Osteocyte (in vitro differentiated cells): Measurements from ENCODE around the gene HPSE2. TPM values are rescaled to one million over a fixed set of nuclear protein-coding genes. Genes with fewer than 3 reads are reported as not detected.

Experiments used
- DNase-seq: peaks from one replicate; pipeline ENCODE4 v3.0.0; 2021; ENCODE audit warnings: mixed read lengths; ENCODE audit not compliant: unreplicated experiment; ENCODE audit errors: extremely low spot score
- H3K27ac Mint-ChIP-seq: one replicate; pipeline ENCODE4 v1.8.0; 2021; ENCODE audit warnings: mild to moderate bottlenecking, mixed read lengths; ENCODE audit not compliant: unreplicated experiment
- H3K27me3 Mint-ChIP-seq: one replicate; pipeline ENCODE4 v1.8.0; 2021; ENCODE audit warnings: mixed read lengths; ENCODE audit not compliant: unreplicated experiment
- H3K36me3 Mint-ChIP-seq: one replicate; pipeline ENCODE4 v1.8.0; 2021; ENCODE audit warnings: mixed read lengths; ENCODE audit not compliant: unreplicated experiment
- H3K4me1 Mint-ChIP-seq: one replicate; pipeline ENCODE4 v1.8.0; 2021; ENCODE audit warnings: mixed read lengths; ENCODE audit not compliant: unreplicated experiment
- H3K4me3 Mint-ChIP-seq: one replicate; pipeline ENCODE4 v1.8.0; 2021; ENCODE audit warnings: mild to moderate bottlenecking, moderate library complexity, mixed read lengths; ENCODE audit not compliant: unreplicated experiment
- H3K9me3 Mint-ChIP-seq: one replicate; pipeline ENCODE4 v1.8.0; 2021; ENCODE audit warnings: mixed read lengths; ENCODE audit not compliant: unreplicated experiment
- total RNA-seq: library from RNA; stranded (reverse); gene quantifications from 2 replicates; pipeline ENCODE4 v1.2.1, GENCODE V29; 2021
- TF ChIP-seq, protein P1 (sequence below): fragments of 200-600 bp; sonication (generic); IDR thresholded peaks from 2 replicates; pipeline ENCODE4 v1.5.0; 2021; ENCODE audit warnings: antibody characterized with exemption, mild to moderate bottlenecking, moderate library complexity

Gene HPSE2
- total RNA-seq, 1 donor from 2014 or later, result not detected

DNA sequence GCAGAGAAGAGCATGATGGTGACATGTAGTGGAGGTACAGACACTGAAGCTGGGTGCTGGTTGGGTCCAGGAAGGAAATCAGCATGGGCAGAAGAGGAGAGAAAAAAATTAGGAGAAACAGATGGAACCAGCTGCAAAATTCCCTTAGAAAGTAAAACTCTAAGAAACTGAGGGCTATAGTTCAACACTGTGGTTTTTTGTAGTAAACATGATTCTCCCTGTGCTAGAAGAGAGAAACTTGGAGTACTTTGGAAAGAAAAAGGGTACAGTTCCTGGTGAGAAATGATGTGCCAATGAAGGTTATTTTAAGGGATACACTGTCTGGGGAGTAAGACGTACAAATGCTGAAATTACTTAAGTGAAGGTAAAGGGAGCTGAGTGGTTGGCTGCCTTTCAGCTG is 607.4 kb downstream of the HPSE2 start:
- Mint-ChIP-seq H3K27me3 (no peaks in the 10 kb centered on the region), H3K4me3 (no peak overlapping the region), H3K36me3 (no peaks in the 10 kb centered on the region), H3K27ac (no peak overlapping the region), H3K4me1 (no peaks in the 10 kb centered on the region), H3K9me3 (no peaks in the 10 kb centered on the region)
- TF ChIP-seq, protein P1, sequence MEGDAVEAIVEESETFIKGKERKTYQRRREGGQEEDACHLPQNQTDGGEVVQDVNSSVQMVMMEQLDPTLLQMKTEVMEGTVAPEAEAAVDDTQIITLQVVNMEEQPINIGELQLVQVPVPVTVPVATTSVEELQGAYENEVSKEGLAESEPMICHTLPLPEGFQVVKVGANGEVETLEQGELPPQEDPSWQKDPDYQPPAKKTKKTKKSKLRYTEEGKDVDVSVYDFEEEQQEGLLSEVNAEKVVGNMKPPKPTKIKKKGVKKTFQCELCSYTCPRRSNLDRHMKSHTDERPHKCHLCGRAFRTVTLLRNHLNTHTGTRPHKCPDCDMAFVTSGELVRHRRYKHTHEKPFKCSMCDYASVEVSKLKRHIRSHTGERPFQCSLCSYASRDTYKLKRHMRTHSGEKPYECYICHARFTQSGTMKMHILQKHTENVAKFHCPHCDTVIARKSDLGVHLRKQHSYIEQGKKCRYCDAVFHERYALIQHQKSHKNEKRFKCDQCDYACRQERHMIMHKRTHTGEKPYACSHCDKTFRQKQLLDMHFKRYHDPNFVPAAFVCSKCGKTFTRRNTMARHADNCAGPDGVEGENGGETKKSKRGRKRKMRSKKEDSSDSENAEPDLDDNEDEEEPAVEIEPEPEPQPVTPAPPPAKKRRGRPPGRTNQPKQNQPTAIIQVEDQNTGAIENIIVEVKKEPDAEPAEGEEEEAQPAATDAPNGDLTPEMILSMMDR, result no peak
- no peak for DNase-seq

DNA sequence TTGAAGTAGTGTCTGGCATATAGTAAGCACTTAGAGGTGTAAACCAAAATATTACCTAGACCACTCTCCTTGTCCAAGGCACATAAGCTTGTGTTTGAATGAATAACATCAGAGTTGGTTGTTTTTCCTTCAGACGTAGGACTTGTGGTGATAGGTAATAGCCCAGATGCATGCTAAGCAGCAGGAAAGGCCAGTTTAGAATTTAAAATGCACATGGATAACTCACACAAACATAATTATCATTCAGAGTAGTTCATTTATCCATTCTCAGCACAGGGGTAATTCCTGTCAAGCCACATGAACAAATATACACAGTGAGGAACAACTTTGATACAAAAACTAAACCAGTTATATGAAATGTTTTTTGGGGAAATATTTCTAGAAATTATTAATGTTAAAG is 607.9 kb downstream of the HPSE2 start:
- Mint-ChIP-seq H3K36me3 (no peaks in the 10 kb centered on the region), H3K4me1 (no peaks in the 10 kb centered on the region), H3K27ac (no peak overlapping the region), H3K27me3 (no peaks in the 10 kb centered on the region), H3K9me3 (no peaks in the 10 kb centered on the region), H3K4me3 (no peak overlapping the region)
- DNase-seq, result no peak
- TF ChIP-seq, protein P1, result no peak

DNA sequence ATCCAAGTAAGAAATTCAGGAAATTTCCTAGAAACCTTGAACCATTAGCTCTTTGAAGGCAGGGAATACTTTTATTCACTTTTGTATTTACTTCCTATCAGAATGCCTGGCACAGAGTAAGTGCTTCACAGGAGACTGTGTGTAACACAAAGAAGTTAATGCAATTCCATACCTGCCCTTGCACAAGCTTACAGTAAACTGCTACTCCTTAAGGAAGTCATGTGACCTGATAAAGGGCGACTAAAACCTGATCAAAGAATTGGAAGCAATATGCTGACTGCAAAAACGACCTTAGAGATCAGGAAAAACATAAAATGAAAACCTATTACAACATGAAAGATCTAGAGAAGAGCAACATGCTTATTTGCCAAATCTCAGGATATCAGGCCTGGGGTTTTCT is 610.7 kb downstream of the HPSE2 start:
- TF ChIP-seq, protein P1, result no peak
- no peak overlapping the region for H3K27ac Mint-ChIP-seq
- no peak overlapping the region for H3K4me3 Mint-ChIP-seq
- no peaks in the 10 kb centered on the region for H3K27me3 Mint-ChIP-seq
- DNase-seq, result no peak
- H3K4me1 Mint-ChIP-seq, result no peaks in the 10 kb centered on the region
- no peaks in the 10 kb centered on the region for H3K9me3 Mint-ChIP-seq
- H3K36me3 Mint-ChIP-seq, result no peaks in the 10 kb centered on the region

DNA sequence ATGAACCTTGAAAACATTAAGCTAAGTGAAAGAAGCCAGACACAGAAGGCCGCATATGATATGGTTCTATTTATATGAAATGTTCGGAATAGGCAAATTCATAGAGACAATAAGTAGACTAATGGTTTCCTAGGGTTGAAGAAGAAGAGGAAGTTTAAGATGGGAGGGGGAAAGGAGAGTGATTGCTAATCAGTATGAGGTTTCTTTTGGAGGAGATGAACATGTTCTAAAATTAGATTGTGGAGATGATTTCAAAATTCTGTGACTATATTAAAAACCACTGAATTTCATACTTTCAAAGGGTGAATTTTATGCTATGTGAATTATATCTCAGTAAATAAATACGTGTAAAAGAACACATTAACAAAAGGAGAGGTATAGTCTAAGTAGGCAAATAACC is 612.5 kb downstream of the HPSE2 start:
- H3K4me3 Mint-ChIP-seq, result no peak overlapping the region
- no peak for DNase-seq
- TF ChIP-seq, protein P1, result no peak
- no peaks in the 10 kb centered on the region for H3K4me1 Mint-ChIP-seq
- no peaks in the 10 kb centered on the region for H3K36me3 Mint-ChIP-seq
- H3K9me3 Mint-ChIP-seq, result no peaks in the 10 kb centered on the region
- no peak overlapping the region for H3K27ac Mint-ChIP-seq
- no peaks in the 10 kb centered on the region for H3K27me3 Mint-ChIP-seq

DNA sequence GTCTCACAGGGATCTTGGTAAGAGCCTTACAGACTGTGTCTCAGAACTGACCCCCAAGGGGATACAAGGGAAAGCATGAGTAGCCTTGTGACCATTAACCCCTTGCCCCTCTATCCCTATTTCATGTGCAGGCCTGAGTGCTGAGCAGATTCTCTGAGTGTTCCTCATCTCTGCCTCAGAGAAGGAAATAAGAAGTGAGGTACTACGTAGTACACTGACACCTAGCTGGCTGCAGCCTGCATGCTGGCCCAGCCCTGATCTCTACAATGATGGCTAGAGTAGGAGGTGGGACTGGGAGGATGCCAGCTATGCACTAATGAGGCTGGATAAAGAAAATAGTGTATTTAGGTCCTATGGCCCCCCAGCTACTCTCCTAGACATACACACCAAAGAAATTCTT is 614.0 kb downstream of the HPSE2 start:
- Mint-ChIP-seq H3K4me3 (no peak overlapping the region), H3K36me3 (no peaks in the 10 kb centered on the region), H3K27ac (no peak overlapping the region), H3K4me1 (no peaks in the 10 kb centered on the region), H3K27me3 (no peaks in the 10 kb centered on the region), H3K9me3 (no peaks in the 10 kb centered on the region)
- no peak for DNase-seq
- TF ChIP-seq, protein P1, result no peak
